Osteocyte (in vitro differentiated cells): ENCODE results near the gene DNAJC12. TPM values are rescaled to one million over a fixed set of nuclear protein-coding genes. Genes with fewer than 3 reads are reported as not detected.

Experiments
- DNase-seq: peaks from one replicate; pipeline ENCODE4 v3.0.0; 2021; ENCODE audit warnings: mixed read lengths; ENCODE audit not compliant: unreplicated experiment; ENCODE audit errors: extremely low spot score
- H3K27ac Mint-ChIP-seq: one replicate; pipeline ENCODE4 v1.8.0; 2021; ENCODE audit warnings: mild to moderate bottlenecking, mixed read lengths; ENCODE audit not compliant: unreplicated experiment
- H3K27me3 Mint-ChIP-seq: one replicate; pipeline ENCODE4 v1.8.0; 2021; ENCODE audit warnings: mixed read lengths; ENCODE audit not compliant: unreplicated experiment
- H3K36me3 Mint-ChIP-seq: one replicate; pipeline ENCODE4 v1.8.0; 2021; ENCODE audit warnings: mixed read lengths; ENCODE audit not compliant: unreplicated experiment
- H3K4me1 Mint-ChIP-seq: one replicate; pipeline ENCODE4 v1.8.0; 2021; ENCODE audit warnings: mixed read lengths; ENCODE audit not compliant: unreplicated experiment
- H3K4me3 Mint-ChIP-seq: one replicate; pipeline ENCODE4 v1.8.0; 2021; ENCODE audit warnings: mild to moderate bottlenecking, moderate library complexity, mixed read lengths; ENCODE audit not compliant: unreplicated experiment
- H3K9me3 Mint-ChIP-seq: one replicate; pipeline ENCODE4 v1.8.0; 2021; ENCODE audit warnings: mixed read lengths; ENCODE audit not compliant: unreplicated experiment
- CTCF ChIP-seq: fragments of 200-600 bp; sonication (generic); IDR thresholded peaks from 2 replicates; pipeline ENCODE4 v1.5.0; 2021; ENCODE audit warnings: antibody characterized with exemption, mild to moderate bottlenecking, moderate library complexity
- total RNA-seq: library from RNA; stranded (reverse); gene quantifications from 2 replicates; pipeline ENCODE4 v1.2.1, GENCODE V29; 2021

Gene DNAJC12
- total RNA-seq, 1 donor from 2014 or later: 12.0 TPM

GRCh38 chr10:67785098-67785497, 52.9 kb downstream of the DNAJC12 start:
- H3K27me3 Mint-ChIP-seq: peaks cover 25% of the 10 kb centered on the region
- no peak for DNase-seq
- no peak overlapping the region for H3K4me3 Mint-ChIP-seq
- H3K4me1 Mint-ChIP-seq: peaks cover under 1% of the 10 kb centered on the region
- no peak for TF ChIP-seq CTCF
- H3K9me3 Mint-ChIP-seq: no peaks in the 10 kb centered on the region
- no peak overlapping the region for H3K27ac Mint-ChIP-seq
- H3K36me3 Mint-ChIP-seq: no peaks in the 10 kb centered on the region

- TF ChIP-seq CTCF: no peak
- H3K36me3 Mint-ChIP-seq: no peaks in the 10 kb centered on the region
- no peak for DNase-seq
- no peak overlapping the region for H3K4me3 Mint-ChIP-seq
- peaks cover 25% of the 10 kb centered on the region for H3K27me3 Mint-ChIP-seq
- H3K4me1 Mint-ChIP-seq: peaks cover 5% of the 10 kb centered on the region
- no peak overlapping the region for H3K27ac Mint-ChIP-seq
- H3K9me3 Mint-ChIP-seq: no peaks in the 10 kb centered on the region
Observed at GRCh38 chr10:67784474-67784873, 53.5 kb downstream of the DNAJC12 start.

DNA sequence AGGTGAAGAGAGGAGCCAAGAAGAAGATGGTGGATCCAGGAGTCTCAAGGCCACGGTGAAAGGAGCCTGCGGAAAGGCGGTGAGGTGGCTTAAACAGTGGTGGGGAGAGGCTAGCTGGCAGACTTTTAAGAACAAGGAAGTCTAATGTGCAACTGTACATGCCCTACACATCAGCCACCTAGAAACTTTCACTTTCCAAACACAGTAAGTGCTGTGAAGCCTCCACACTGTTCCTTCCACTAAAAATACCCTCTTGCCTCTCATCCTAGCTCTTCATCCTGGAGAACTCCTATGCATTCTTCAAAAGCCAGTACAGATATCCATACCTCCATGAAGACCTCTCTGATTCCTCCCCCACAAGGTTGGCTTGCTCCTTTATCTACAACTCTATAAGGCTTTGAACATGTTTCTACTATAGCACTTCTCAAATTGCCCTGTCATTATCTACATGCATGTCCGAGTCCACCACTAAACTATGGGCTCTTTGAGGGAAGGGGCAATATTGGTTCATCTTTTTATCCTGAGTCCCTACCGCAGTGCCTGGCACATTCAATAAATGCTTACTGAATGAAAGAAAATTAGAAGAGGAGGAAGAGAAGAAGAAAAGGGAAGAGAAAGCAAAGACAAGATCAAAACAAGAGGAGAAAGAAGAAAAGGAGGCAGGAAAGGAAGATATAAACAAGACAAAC, 54.2 kb downstream of the DNAJC12 start:
- no peak overlapping the region for H3K27ac Mint-ChIP-seq
- H3K9me3 Mint-ChIP-seq: no peaks in the 10 kb centered on the region
- H3K36me3 Mint-ChIP-seq: no peaks in the 10 kb centered on the region
- DNase-seq: no peak
- H3K4me1 Mint-ChIP-seq: peaks cover 5% of the 10 kb centered on the region
- H3K4me3 Mint-ChIP-seq: no peak overlapping the region
- no peak for TF ChIP-seq CTCF
- peaks cover 27% of the 10 kb centered on the region for H3K27me3 Mint-ChIP-seq

DNA sequence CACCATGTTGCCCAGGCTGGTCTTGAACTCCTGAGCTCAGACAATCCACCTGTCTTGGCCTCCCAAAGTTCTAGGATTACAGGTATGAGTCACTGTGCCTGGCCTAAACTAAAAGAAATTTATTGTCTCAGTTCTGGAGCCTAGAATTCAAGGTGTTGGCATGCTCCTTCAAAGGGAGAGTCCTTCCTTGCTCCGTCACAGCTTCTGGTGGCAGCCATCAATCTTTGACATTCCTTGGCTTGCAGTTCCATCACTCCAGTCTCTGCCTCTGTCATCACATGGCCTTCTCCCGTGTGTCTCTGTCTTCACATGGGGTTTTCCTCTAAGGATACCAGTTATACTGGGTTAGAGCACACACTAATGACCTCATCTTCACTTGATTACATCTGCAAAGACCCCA, 55.5 kb downstream of the DNAJC12 start:
- H3K27me3 Mint-ChIP-seq: peaks cover 18% of the 10 kb centered on the region

More for the DNA sequence above, 55.5 kb downstream of the DNAJC12 start:
- no peak for DNase-seq
- Mint-ChIP-seq H3K4me1 (peaks cover 5% of the 10 kb centered on the region), H3K36me3 (no peaks in the 10 kb centered on the region), H3K9me3 (no peaks in the 10 kb centered on the region), H3K27ac (no peak overlapping the region), H3K4me3 (no peak overlapping the region)
- TF ChIP-seq CTCF: no peak
